Inflammatory macrophage (primary cell): ENCODE measurements around the gene ASMT.
"Not testable (repeated sequence)": the region's sequence is repeated elsewhere in the genome, so short reads cannot be mapped to it uniquely, and the experiment has no call there.

Experiments used
- DNase-seq, 2 donors: peaks; one replicate each; pipeline ENCODE4 v3.0.0-alpha.2; 2020 to 2022

ASMT gene

DNA sequence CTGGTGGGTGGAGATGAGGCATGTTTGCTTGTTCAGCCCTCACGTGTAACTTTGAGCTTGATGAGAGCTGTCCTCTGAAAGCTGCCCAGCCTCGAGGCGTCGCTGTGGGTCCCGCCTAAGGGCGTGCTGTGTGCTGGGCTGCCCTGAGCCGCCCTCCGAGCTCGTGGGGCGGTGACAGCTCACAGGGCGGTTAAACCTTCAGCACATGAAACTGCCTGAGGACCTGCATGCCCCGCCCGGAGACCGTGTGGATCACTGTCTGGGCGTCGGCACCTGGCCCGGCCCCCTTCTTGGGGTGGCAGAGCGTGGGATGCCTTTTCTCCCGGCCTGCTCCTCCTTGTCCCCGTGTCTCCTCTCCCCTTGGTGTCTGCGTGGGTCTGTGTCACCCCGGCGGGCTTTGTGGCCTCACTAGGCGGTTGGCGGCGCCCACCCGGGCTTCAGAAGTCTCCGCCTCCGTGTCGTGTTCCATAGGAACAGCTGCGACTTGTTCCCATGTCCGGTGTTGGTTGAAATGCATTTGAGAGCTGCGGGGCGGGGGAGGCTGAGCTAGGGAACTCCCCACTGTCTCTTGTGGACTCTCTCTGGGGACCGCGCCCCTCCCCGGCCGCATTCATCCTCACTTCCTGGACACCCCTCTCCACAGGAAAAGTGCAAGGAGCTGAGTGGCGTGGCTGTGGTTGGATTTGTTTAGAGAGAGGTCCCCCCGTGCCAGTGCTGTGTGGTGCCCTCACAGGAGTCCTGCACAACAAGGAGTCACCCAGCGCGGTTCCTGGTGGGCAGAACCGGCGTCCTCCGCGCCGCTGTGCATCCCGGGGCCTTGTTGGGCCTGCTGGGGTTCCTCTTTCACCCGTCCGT, 16.6 kb upstream of the ASMT start:
- no peak for DNase-seq

DNA sequence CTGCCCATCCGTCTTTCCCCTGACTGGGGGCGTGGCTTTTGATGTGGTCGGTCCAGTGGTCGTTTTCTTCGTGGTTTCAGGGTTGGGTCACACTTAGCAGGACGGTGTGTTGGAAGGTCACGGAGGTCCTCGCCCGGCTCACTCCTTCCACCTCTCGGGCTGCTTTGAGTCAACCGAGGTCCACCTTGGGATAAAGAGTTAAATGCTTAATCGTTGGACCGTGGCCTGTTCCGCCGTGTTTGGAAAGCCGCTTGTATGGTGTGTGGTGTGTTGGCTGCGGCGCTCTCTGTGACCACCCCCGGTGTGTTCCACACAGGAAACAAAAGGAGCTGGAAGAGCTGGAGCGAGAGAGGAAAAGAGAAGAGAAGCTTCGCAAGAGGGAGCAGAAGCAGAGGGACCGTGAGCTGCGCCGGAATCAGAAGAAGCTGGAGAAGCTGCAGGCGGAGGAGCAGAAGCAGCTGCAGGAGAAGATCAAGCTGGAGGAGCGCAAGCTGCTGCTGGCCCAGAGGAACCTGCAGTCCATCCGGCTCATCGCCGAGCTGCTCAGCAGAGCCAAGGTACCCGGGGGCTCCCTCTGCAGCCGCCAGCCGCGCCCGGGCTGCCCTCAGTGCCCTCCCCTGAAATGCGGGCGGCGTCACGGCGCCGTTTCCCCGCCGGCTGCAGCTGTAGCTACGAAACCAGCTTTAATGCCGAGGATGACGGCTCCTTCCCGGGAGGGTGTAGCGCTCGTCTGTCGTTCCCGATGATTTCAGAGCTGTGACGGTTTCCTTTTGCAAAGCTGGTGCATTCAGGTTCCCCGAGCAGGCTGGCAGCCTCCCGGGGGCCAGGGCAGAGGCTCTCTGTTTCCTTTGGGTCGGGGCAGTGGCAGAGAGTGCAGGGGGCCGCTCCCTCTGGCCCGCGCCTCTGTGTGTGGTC, 15.7 kb upstream of the ASMT start:
- no peak for DNase-seq

DNA sequence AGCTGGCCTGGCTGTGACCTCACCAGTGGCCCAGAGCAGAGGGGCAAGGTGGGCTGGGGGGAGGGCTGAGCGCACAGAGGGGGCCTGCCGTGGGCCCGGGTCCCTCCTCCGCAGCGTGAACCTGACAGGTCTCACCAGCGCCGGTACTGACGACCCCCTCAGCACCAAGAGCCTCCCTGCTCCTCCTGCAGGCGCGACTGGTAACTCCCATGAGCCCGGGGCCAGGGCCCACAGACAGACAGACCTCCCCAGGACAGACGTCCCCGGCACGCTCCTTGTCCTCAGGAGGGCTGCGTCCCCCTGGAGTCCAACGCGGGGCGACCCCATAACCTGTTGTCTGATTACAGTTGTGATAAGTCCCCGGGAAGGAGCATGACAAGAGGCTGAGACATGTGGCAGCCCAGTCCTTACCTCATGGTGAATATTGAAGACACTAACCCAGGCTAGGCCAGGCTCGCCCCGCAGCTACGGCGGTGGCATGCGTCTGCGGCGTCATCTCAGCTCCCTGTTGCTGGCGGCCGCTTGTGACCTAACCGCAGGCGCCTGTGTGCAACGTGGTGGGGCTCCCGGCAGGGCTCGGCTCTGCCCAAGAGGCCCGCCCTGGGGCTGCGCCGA, 15.0 kb upstream of the ASMT start:
- DNase-seq: no peak

DNA sequence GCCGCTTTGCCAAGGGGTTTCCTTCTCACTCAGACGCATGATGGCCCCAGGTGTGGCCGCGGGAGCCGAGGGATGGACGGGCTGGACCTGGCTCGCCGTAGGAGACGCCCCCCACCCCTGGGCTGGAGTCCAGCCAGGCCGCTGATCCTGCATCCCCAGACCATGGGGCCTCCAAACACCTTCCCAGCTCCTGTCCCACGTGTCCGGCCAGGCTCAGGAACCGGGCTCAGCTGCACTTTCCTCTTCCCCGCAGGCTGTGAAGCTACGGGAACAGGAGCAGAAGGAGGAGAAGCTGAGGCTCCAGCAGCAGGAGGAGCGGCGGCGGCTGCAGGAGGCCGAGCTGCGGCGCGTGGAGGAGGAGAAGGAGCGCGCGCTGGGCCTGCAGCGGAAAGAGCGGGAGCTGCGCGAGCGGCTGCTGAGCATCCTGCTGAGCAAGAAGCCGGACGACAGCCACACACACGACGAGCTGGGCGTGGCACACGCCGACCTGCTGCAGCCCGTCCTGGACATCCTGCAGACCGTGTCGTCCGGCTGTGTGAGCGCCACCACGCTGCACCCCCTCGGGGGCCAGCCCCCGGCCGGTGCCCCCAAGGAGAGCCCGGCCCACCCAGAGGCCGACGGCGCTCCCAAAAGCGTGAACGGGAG, 14.3 kb upstream of the ASMT start:
- no peak for DNase-seq

DNA sequence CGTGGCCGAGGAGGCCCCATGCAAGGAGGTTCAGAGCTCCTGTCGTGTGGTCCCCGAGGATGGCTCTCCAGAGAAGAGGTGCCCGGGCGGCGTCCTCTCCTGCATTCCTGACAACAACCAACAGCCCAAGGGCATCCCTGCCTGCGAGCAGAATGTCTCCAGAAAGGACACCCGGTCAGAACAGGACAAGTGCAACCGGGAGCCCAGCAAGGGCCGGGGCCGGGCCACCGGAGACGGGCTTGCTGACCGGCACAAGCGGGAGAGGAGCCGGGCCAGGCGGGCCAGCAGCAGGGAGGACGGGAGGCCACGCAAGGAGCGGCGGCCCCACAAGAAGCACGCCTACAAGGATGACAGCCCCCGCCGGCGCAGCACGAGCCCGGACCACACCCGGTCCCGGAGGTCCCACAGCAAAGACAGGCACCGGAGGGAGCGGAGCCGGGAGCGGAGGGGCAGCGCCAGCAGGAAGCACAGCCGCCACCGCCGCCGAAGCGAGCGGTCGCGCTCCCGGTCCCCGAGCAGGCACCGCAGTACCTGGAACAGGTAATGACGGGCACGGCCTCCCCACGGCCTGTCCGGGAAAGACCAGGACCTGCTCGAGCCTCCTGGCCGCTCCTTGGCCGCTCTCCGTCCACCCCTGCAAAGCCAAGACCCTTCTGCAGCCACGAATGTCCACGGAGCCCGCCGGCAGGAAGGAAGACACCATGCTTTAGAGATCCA, 13.7 kb upstream of the ASMT start:
- no peak for DNase-seq

DNA sequence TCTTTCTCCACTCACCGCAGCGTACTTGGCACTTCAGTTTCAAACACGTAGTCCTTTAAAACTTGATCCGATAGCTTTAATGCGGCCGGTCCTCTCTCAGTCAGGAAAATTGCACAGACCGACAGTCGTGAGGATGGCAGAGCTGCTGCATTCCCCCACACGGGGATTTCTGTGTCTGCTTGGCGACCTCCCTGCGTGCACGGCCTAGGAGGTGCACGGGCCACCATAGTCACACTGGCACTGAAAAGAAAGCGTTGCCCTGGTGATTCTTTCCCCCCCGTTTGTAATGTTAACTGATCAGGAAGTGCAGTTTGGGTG, 13.1 kb upstream of the ASMT start:
- no peak for DNase-seq

DNA sequence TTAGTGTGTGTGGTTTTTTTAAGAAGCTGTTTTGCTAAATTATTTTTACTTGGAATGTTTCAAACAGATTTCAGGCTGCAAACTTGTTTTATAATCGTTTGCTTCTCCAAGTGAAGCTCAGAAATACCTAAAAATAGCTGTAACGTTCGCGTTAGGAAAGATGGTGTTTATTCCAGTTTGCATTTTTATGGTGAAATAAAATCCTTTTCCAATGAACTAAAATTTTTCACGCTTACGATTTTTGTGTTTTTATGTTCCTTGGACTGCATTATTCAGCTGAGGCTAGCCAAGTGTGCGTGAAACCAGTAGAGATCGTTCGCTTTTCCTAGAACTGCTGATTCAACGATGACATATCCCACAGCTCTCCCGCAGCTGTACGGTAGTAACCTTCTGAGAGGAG, 12.6 kb upstream of the ASMT start:
- no peak for DNase-seq

DNA sequence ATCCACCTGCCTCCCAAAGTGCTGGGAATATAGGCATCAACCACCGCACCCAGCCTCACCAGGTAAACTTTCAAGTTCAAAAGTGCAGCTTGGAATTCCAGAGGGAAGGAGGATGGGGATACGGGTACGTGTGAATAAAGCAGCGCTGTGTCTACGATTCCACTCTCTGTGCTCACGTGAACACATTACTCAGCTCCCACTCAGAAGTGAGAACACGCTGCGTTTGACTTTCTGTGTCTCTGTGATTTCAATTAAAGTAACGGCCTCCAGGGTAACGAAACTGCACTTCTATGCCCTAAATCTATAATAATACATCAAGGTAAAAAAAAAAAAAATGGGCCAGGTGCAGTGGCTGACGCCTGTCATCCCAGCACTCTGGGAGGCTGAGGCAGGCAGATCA, 8.4 kb upstream of the ASMT start:
- DNase-seq: no peak

DNA sequence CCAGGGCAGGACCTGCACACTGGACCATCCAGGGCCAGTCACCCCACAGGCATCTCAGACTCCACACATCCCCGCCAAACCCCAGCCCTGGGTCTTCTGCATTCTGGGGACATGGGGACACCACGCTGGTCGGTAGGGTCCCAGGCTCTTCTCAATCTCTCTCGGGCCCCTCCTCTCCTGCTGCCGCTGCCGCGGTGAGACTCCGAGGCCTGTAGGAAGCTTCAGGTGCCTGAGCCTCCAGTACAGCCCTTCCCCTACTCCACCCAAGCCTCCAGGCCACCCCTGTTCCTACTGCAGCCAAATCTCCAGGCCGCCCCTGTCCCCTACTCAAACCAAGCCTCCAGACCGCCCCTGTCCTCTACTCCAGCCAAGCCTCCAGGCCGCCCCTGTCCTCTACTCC, 5.5 kb upstream of the ASMT start:
- no peak for DNase-seq

DNA sequence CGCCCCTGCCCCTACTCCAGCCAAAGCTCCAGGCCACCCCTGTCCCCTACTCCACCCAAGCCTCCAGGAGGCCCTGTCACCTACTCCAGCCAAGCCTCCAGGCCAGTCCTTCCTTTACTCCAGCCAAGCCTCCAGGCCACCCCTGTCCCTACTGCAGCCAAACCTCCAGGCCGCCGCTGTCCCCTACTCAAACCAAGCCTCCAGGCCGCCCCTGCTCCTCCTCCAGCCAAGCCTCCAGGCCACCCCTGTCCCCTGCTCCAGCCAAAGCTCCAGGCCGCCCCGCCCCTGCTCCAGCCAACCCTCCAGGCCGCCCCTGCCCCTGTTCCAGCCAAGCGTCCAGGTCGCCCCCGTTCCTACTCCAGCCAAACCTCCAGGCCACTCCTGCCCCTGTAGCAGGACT, 5.1 kb upstream of the ASMT start:
- no peak for DNase-seq

DNA sequence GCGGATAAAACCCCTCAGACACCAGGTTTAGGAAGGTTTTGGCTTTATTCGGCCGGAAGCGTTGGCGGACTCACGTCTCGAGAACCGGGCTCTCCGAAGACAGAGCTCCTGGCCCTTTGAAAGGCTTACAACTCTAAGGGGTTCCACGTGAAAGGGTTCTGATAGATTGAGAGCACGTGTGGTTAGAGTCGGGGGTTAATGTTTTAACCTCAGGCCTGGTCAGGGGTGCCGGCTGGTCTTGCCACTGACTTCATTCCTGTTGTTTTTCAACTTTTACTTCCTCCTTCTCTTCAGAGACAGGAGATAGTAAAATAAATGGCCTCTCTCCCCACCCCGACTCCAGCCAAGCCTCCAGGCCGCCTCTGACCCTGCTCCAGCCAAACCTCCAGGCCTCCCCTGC, 4.7 kb upstream of the ASMT start:
- DNase-seq: no peak

DNA sequence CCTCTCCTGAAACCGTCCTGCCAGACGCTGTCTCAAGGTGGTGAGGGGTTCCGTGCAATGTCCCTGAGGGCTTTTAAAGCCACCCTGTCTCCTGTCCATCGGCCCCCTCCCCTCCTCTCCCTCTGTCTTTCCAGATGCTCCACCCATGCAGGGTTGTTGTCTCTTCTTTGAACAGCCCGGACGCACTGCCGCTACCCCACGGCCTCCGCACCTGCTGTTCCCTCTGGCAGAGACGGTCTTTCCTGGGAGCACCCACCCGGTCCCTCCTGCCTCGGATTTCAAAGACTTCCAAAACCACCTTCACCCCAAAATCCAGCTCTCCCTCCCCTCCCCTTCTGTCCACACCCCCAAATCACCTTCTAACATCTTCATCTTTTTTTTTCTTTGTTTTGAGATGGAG, 4.1 kb upstream of the ASMT start:
- DNase-seq: no peak

DNA sequence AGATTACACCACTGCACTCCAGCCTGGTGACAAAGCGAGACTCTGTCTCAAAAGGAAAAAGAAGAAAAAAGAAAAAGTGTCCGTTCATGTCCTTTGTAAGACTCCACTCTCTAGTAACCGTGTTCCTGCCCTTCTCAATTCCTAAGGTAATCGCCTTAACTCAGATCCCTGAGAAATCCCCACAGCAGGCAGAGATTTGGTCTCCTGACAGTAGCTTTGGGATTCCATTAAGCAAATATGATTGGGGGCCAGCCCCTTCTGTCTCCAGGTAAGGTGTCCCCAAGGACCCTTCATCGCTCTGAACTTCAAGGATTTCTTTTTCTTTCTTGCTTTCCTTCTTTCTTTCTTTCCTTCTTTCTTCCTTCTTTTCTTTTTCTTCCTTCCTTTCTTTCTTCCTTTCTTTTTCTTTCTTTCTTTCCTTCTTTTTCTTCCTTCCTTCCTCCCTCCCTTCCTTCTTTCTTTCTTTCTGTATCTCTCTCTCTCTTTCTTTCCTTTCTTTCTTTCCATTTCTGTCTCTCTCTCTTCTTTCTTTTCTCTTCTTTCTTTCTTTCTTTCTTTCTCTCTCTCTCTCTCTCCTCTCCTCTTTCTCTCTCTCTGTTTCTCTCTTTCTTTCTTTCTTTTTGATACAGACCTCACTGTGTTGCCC, 2.1 kb upstream of the ASMT start:
- no peak for DNase-seq

DNA sequence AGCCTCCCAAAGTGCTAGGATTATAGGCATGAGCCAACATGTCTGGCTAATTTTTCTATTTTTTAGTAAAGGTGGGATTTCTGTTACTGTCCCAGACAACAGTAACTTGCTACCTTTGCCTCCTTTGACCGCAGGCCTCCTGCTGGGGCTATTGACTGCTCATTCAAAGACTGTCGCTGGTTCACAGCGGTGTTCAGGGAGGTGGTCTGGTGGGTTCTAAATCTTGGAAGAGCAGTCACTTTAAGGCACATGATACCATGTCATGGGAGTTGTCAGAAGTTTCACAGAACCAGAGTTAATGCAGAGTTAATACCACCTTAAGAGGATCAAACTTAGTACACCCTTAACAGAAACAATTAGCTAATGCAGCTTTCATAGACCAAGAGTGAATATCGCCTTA, 3.8 kb downstream of the ASMT start:
- no peak for DNase-seq

DNA sequence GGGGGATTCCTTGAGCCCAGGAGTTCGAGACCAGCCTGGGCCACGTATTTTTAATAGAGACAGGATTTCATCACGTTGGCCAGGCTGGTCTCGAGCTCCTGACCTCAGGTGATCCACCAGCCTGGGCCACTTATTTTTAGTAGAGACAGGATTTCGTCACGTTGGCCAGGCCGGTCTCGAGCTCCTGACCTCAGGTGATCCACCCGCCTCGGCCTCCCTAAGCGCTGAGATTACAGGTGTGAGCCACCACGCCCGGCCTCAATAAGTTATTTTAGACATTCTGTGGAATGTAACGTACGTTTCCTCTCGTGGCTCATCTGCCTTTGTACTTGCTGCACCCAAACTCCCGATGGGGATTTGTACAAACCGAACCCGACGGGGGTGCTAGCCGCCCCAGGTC, 8.8 kb downstream of the ASMT start:
- DNase-seq: no peak

DNA sequence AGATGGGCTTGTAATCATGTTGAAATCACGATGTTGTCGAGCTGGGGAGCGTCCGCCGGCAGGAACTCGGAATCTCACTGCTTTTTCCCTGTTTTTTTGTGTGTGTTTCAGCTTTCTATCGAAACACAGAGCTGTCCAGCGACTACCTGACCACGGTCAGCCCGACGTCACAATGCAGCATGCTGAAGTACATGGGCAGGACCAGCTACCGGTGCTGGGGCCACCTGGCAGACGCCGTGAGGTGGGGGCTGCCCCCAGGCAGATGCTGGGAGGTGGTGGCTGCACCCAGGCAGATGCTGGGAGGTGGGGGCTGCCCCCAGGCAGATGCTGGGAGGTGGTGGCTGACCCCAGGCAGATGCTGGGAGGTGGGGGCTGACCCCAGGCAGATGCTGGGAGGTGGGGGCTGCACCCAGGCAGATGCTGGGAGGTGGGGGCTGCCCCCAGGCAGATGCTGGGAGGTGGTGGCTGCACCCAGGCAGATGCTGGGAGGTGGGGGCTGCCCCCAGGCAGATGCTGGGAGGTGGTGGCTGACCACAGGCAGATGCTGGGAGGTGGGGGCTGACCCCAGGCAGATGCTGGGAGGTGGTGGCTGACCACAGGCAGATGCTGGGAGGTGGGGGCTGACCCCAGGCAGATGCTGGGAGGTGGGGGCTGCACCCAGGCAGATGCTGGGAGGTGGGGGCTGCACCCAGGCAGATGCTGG, 9.4 kb downstream of the ASMT start:
- DNase-seq: not testable (repeated sequence)

DNA sequence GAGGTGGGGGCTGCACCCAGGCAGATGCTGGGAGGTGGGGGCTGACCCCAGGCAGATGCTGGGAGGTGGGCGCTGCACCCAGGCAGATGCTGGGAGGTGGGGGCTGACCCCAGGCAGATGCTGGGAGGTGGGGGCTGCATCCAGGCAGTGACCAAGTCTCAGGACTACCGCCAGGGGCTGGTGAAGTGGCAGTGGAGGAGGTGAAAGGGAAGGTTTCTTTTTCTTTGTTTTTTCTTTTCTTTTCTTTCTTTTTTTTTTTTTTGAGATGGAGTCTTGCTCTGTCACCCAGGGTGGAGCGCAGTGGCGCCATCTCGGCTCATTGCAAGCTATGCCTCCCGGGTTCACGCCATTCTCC, 10.0 kb downstream of the ASMT start:
- DNase-seq: not testable (repeated sequence)

DNA sequence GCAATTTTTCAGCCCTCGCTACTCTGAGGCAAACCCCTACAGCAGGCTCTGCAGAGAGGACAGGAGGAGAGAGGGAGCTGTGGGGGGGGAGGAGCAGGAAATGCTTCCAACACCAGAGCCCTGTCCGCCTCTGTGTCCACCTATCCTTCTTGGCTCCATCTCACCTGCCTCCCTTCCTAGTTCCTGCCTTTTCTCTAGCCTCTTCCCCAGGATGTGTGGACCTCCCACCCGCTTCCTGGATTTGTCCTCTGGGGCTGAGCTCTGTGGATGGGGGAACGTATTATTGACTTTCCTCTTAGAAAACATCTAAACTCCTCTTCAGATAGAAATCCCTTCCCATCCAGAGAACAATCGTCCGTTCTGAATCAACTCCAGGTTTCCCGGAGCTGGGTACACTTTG, 14.4 kb downstream of the ASMT start:
- DNase-seq: no peak

DNA sequence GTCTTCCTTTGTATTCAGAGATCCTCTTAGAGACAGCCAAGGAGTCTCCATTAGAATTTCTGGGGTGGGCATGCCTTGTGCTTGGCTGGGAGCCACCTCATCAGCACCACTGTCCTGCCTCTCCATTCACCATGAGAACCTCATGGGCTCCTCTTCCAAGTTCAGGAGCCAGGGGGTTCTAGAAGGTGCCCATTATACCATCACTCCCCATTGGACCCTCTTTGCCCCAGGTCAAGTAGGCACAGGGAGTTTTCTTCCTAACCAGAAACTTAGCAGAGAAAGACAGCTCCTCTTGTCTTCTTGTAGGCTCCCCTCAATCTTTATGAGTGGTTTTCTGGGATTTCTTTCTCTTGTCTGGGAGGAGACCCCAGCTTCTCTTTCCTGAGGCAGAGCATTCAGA, 31.1 kb downstream of the ASMT start:
- no peak for DNase-seq

DNA sequence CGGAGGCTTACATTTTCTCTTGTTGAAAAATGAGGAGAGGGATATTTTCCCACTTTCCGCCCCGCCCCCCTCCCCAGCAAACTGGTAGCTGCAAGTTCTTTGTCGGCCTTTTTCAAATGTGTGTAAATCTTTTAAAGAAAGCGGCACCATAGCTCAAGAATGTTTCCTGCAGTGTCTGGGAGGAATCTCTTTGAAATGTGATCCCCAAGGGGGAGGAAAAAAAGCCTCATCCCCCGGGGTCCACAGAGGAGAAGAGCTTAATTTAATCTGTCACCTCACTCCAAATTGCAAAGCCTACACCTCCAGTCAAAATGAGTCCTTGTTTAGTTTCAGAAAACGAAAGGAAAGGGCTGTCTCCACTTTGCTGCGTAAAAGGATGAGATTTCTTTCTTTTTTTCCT, 34.8 kb downstream of the ASMT start:
- DNase-seq: no peak
